HG03520 (cell line): Measurements from ENCODE around the gene C16orf87.
A peak's percentile ranks its signal among the peaks of the same experiment; 100 is the strongest.

ENCODE experiments used
- ATAC-seq: cut with Tn5 transposase; IDR thresholded peaks from one replicate; pipeline ENCODE4 v1.9.1; 2021; ENCODE audit warnings: mild to moderate bottlenecking, moderate library complexity; ENCODE audit not compliant: unreplicated experiment

The C16orf87 gene

GRCh38 chr16:46843898-46844642 lies 13.1 kb upstream of the C16orf87 start:
- ATAC-seq: no peak

GRCh38 chr16:46842192-46842895 lies 11.4 kb upstream of the C16orf87 start:
- ATAC-seq: no peak

- no peak for ATAC-seq
These were observed 9.0 kb upstream of the C16orf87 start for GRCh38 chr16:46839986-46840443.

GRCh38 chr16:46836534-46837530 lies 5.9 kb upstream of the C16orf87 start:
- no peak for ATAC-seq

GRCh38 chr16:46833460-46833800 lies 2.5 kb upstream of the C16orf87 start:
- no peak for ATAC-seq

GRCh38 chr16:46832757-46833459 lies 1.9 kb upstream of the C16orf87 start:
- ATAC-seq: no peak

- peak; percentile 6 for ATAC-seq
These were observed 521 bp downstream of the C16orf87 start for GRCh38 chr16:46830417-46830901.

- ATAC-seq: no peak
These were observed 2.0 kb downstream of the C16orf87 start for GRCh38 chr16:46828943-46829342.

- no peak for ATAC-seq
These were observed 2.7 kb downstream of the C16orf87 start for GRCh38 chr16:46828292-46828691.

- no peak for ATAC-seq
These were observed 4.3 kb downstream of the C16orf87 start for GRCh38 chr16:46826631-46827030.

GRCh38 chr16:46822270-46822669 lies 8.7 kb downstream of the C16orf87 start:
- ATAC-seq: peak; percentile 75

GRCh38 chr16:46817961-46818360 lies 13.0 kb downstream of the C16orf87 start:
- ATAC-seq: no peak

- ATAC-seq: no peak
These were observed 16.2 kb downstream of the C16orf87 start for GRCh38 chr16:46814790-46815189.

- ATAC-seq: no peak
These were observed 17.4 kb downstream of the C16orf87 start for GRCh38 chr16:46813611-46814010.

- ATAC-seq: no peak
These were observed 18.0 kb downstream of the C16orf87 start for GRCh38 chr16:46812781-46813540.

GRCh38 chr16:46811682-46812081 lies 19.3 kb downstream of the C16orf87 start:
- no peak for ATAC-seq

GRCh38 chr16:46808997-46809396 lies 22.0 kb downstream of the C16orf87 start:
- ATAC-seq: no peak

GRCh38 chr16:46807336-46807735 lies 23.6 kb downstream of the C16orf87 start:
- no peak for ATAC-seq

GRCh38 chr16:46803373-46803772 lies 27.6 kb downstream of the C16orf87 start:
- ATAC-seq: no peak
